Testis (tissue), 2 donors: ENCODE measurements around the gene TSPAN17.

Source experiments
- CTCF ChIP-seq, 3 experiments: fragments of 450-650 bp in 2 of 3; fragments of 200-600 bp in 1 of 3; sonication (generic) in 1 of 3; IDR thresholded peaks; one replicate each; pipeline ENCODE4 v1.5.1; 2016 to 2019; ENCODE audit warnings: antibody characterized with exemption in 3 of 3, mild to moderate bottlenecking in 2 of 3, moderate library complexity in 1 of 3
- POLR2A ChIP-seq: fragments of 450-650 bp; IDR thresholded peaks from one replicate; pipeline ENCODE4 v1.6.1; 2017; ENCODE audit warnings: antibody characterized with exemption, mild to moderate bottlenecking, moderate library complexity

- TF ChIP-seq CTCF (IDR thresholded peaks at IDR 0.05) = no peak
- no peak for TF ChIP-seq POLR2A
Measured at GRCh38 chr5:176612855-176613254, 34.4 kb upstream of the TSPAN17 start.
